ENCODE data around the gene HEATR3.

Gene HEATR3

GRCh38 chr16:50154420-50154950 is 88.7 kb downstream of the HEATR3 start:
- DNase-seq (ENCODE audit: extremely low read depth, low read depth), result no peak
- TF ChIP-seq CTCF (IDR thresholded peaks at IDR 0.05; ENCODE audit: low read depth, low read length), result no peak

- DNase-seq (ENCODE audit: extremely low read depth, low read depth), result no peak
- TF ChIP-seq CTCF (IDR thresholded peaks at IDR 0.05; ENCODE audit: low read depth, low read length), result no peak
These were observed 90.2 kb downstream of the HEATR3 start for GRCh38 chr16:50155925-50156324.

Data from AG09319 (cell line).